Stimulated activated naive CD8-positive, alpha-beta T cell treated with anti-CD3 and anti-CD28 coated beads, Interleukin-15, Interleukin-2, amounts not matched to agents 100 ng/mL and 50 ng/mL, for 24 hours (primary cell): Measurements from ENCODE around the gene MATK.

Source experiments
- H3K27ac Mint-ChIP-seq: one replicate; pipeline ENCODE4 v1.8.0; 2021; ENCODE audit warnings: mild to moderate bottlenecking, mixed read lengths
- H3K27me3 Mint-ChIP-seq: one replicate; pipeline ENCODE4 v1.8.0; 2021; ENCODE audit warnings: mixed read lengths
- H3K36me3 Mint-ChIP-seq: one replicate; pipeline ENCODE4 v1.8.0; 2021; ENCODE audit warnings: low read depth, mixed read lengths
- H3K4me1 Mint-ChIP-seq: one replicate; pipeline ENCODE4 v1.8.0; 2021; ENCODE audit warnings: low read depth, mixed read lengths
- H3K4me3 Mint-ChIP-seq: one replicate; pipeline ENCODE4 v1.8.0; 2021; ENCODE audit warnings: mild to moderate bottlenecking, mixed read lengths
- H3K9me3 Mint-ChIP-seq: one replicate; pipeline ENCODE4 v1.8.0; 2021; ENCODE audit warnings: mixed read lengths

MATK gene

DNA sequence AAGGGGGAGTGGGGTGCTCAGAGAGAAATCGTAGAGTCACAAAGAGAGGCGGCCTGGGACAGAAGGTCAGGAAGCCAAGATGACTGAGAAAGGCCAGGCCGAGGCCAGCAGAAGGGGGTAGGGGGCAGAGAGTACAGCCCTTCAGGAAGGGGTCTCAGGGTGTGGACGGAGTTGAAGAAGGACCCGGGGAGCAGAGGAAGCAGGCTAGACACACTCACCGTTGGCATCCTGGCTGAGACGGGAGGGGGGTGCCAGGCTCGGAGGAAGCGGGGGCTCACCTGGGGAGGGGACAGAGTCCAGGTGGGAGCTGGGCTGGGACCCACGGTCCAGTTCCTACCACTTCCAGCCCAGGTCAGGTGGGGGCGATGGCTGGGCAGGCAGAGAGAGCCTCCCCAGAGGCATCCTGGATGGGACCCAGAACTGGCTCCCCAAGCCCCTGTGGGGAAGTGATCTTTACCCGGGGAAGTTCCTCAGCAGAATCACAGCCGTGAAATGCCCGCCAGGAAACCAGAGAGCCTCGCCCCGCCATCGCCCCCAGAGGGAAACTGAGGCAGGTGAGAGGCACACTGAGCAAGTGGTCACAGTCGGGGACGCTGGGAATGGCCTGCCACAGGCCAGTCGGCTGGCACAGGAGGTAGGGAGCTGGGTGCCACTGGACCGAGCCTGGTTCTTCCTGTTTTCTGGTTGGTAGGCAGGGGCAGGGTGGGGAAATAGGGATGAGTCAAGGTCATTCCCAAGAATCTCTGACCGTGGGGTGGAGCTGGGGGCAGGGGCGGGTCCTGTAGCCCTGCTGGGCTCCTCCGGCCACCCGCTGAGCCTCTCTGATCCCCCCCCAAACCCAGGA is 1.4 kb downstream of the MATK start:
- Mint-ChIP-seq H3K36me3 (peaks cover 29% of the 10 kb centered on the region), H3K27ac (peak overlapping the region; percentile 76), H3K9me3 (peaks cover 10% of the 10 kb centered on the region), H3K27me3 (no peaks in the 10 kb centered on the region), H3K4me3 (peak overlapping the region; percentile 84), H3K4me1 (peaks cover 21% of the 10 kb centered on the region)

DNA sequence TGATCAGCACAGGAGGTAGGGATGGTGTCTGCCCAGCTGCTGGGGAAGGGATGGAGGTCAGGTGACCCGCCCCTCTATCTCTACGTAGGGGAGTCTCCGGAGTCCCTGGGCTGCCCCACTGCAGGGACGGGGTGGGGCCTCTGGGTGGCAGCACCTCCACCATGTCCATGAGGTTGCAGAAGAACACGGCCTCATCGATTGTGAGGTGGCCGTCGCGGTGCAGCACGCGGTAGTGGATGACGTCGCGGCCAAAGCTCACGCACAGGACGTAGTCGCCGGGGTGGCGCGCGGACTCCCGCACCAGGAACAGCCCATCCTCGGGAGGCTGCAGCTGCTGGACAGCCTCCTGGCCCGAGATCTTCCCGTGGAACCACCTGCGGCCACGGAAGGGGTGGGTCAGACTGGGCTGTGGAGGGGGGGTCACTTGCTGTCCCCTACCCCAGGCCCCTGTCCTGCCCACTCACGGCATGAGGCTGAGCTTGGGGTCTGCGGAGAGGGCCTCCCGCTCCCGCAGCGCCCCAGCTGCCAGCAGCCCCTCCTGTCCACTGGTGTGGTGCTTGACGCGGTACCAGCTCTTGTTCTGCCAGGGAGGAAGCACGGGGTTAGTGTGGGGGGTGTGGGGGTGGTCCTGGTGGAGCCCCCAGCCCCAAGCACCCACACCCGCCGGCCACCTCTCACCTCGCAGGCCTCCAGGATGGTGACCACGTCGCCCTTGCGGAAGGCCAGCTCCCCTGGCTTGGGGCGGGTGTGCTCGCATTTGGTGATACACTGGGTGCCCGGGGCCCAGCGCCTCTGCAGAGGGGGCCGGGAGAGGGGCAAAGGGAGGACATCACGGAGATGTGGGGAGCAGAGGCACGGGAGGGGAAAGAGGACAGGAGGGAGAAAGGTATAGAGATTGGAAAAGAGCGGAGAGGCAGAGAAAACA is 2.3 kb downstream of the MATK start:
- Mint-ChIP-seq H3K4me3 (peak overlapping the region; percentile 84), H3K9me3 (peaks cover 10% of the 10 kb centered on the region), H3K4me1 (peaks cover 16% of the 10 kb centered on the region), H3K36me3 (peaks cover 29% of the 10 kb centered on the region), H3K27me3 (no peaks in the 10 kb centered on the region), H3K27ac (no peak overlapping the region)

DNA sequence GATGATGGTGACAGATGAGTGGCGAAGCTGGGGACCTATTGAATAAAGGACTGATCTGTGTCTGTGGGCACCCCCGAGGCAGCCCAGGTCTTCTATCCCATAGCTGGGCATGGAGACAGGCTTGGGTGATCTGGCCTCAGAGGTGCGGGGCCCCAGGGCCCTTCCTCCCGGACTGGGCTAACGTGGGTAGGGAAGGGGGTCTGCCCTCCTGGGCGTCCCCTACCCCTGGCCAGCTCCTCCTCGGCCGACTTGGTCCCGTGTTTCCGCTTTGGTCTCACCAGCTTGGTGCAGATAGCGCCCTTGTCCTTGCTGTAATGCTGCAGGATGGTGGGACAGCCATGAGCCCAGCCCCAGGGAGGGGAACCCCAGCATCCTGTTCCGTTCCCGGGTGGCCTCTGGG is 3.3 kb downstream of the MATK start:
- Mint-ChIP-seq H3K27ac (no peak overlapping the region), H3K27me3 (no peaks in the 10 kb centered on the region), H3K9me3 (peaks cover 10% of the 10 kb centered on the region), H3K36me3 (peaks cover 33% of the 10 kb centered on the region), H3K4me3 (no peak overlapping the region), H3K4me1 (peaks cover 13% of the 10 kb centered on the region)

DNA sequence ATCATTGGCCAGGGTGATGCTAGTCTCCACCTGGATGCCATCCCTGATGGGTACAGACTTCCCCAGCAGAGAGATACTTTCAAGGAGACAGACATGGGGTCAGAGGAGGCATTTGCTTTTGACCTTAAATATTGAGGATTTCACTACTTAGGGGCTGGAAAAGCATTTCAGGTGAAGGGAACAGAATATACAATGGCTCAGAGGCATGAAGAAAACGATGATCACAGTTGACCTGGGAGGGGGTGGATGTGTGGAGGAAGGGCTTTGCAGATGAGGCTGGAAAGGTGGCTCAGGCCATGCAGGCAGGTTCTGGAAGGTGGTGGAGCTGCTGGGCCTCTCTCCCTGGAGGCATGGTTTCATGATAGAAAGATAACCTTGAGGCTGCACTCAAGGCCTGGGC is 3.9 kb downstream of the MATK start:
- no peak overlapping the region for H3K27ac Mint-ChIP-seq
- H3K4me1 Mint-ChIP-seq = peaks cover 13% of the 10 kb centered on the region
- no peak overlapping the region for H3K4me3 Mint-ChIP-seq

DNA sequence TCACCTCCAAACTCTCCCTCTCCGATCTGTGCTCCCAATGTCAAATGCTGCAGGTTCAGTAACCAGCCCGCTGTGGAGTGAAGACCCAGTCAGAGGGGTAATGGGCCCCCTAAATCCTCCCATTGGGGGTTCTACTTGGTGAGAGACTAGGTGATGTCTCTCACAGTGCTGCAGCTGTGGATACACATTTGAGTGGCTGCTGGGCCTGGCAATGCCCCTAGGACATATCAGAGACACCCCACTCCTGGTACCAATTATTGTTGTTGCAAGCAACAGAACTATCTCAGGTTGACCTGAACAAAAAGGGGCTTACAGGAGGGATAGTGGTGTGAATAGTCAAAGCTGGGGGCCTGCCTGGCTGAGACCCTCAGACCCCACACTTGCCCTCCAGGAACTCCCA is 4.6 kb downstream of the MATK start:
- H3K27ac Mint-ChIP-seq = no peak overlapping the region
- peaks cover 33% of the 10 kb centered on the region for H3K36me3 Mint-ChIP-seq
- peaks cover 9% of the 10 kb centered on the region for H3K4me1 Mint-ChIP-seq
- peaks cover 10% of the 10 kb centered on the region for H3K9me3 Mint-ChIP-seq
- no peaks in the 10 kb centered on the region for H3K27me3 Mint-ChIP-seq
- no peak overlapping the region for H3K4me3 Mint-ChIP-seq

More for the DNA sequence above, 3.9 kb downstream of the MATK start:
- peaks cover 10% of the 10 kb centered on the region for H3K9me3 Mint-ChIP-seq
- H3K27me3 Mint-ChIP-seq = no peaks in the 10 kb centered on the region
- peaks cover 33% of the 10 kb centered on the region for H3K36me3 Mint-ChIP-seq

DNA sequence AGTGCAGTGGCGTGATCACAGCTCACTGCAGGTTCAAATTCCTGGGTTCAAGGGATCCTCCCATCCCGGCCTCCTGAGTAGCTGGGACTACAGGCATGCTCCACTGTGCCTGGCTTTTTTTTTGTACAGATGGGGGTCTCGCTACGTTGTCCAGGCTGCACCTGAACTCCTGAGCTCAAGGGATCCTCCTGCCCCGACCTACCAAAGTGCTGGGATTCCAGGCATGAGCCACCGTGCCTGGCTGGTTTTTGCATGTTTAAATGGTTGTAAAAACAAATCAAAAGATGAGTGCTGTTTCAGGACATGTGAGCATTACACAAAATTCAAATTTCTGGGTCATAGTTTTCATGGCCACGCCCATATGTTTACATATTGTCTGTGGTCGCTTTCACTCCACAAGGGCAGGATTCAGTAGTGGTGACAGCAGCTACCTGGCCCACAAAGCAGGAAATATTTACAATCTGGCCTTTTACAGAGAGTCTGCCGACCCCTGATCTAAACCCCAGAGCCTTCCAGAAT is 5.3 kb downstream of the MATK start:
- Mint-ChIP-seq H3K27me3 (no peaks in the 10 kb centered on the region), H3K4me1 (peaks cover 7% of the 10 kb centered on the region), H3K36me3 (peaks cover 33% of the 10 kb centered on the region), H3K27ac (no peak overlapping the region), H3K9me3 (peaks cover 10% of the 10 kb centered on the region), H3K4me3 (no peak overlapping the region)

DNA sequence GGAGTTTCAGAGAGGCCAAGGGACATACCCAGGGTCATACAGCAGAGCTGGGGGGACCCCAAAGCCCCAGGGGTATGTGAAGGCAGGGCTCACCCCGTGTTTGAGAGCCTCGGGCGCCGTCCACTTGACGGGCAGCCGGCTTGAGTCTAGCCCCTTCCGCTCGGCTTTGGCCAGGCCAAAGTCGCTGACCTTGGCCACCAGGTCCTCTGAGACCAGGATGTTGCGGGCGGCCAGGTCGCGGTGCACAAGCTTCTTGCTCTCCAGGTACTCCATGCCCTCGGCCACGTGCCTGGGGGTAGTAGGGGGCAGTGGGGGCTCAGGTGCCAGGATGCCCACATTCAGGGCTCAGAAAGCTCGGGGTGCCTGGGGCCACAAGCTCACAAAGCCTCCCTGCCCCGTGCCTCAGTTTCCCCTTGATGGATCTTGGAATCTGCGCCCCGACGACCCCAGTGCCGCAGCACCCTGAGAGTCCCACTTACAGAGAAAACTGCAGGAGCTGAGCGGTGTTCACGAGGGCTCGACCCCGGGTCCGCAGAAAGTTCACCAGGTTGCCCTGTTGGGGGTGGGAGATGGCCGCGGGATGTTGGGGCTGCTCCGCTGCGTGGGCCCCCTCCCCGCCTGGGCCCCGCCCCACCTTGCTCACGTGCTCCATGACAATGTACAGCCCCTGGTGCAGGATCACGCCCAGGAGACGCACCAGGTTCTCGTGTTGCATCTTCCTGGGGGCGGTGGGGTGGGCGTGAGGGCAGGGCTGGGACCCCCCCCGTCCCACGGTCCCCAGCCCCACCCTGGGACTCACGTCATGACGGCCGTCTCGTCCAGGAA is 7.1 kb downstream of the MATK start:
- Mint-ChIP-seq H3K9me3 (peaks cover 10% of the 10 kb centered on the region), H3K27ac (no peak overlapping the region), H3K27me3 (no peaks in the 10 kb centered on the region), H3K4me3 (no peak overlapping the region), H3K4me1 (no peaks in the 10 kb centered on the region), H3K36me3 (peaks cover 33% of the 10 kb centered on the region)

DNA sequence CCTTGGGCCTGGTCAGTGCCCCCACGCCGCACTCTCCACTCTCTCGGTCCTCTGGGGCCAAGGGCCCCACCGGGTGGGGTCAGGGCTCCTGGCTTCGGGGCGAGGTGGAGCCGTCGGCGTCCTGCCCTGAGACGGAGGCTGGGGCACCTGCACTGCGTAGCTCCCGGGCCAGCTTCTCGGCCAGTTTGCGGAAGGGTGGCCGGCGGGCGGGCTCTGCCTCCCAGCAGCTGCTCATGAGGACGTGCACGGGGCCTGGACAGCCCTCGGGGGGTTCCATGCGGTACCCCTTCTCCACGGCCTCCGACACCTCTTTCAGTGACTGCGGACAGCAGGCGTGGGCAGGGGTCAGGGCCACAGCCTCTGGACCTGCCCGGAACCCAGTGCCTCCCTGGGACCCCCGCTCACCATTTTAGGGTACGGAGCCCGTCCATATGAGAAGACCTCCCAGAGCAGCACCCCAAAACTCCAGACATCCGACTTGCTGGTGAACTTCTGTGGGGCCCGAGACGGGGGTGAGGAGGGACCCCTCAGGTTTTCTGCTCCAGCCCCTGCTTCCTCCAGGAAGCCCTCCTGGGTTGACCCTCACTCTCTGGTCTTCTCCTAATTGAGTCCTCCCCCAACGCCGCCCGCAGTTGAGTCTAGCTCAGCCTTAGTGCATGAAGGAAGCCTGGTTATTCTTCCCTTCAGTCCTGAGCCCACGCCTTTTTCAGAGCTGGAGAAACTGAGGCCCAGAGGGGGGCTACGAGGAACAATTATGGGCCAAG is 7.9 kb downstream of the MATK start:
- Mint-ChIP-seq H3K36me3 (peaks cover 28% of the 10 kb centered on the region), H3K4me1 (no peaks in the 10 kb centered on the region), H3K9me3 (peaks cover 10% of the 10 kb centered on the region), H3K27ac (no peak overlapping the region), H3K4me3 (no peak overlapping the region), H3K27me3 (no peaks in the 10 kb centered on the region)

DNA sequence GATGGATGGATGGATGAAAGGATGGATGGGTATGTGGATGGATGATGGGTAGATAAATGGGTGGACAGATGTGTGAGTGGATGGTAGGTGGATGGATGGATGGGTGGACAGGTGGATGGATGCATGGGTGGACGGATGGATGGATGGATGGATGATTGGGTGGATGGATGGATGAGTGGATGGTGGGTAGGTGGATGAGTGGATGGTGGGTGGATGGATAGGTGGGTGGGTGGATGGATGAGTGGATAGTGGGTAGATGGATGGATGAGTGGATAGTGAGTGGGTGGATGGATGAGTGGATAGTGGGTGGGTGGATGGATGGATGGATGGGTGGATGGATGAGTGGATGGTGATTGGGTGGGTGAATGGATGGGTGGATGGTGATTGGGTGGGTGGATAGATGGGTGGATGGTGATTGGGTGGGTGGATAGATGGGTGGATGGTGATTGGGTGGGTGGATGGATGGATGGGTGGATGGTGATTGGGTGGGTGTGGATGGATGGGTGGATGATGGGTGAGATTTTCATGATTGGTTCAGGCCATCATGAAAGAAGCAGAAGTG is 9.6 kb downstream of the MATK start:
- H3K27me3 Mint-ChIP-seq = no peaks in the 10 kb centered on the region
- H3K4me1 Mint-ChIP-seq = no peaks in the 10 kb centered on the region
- no peak overlapping the region for H3K4me3 Mint-ChIP-seq
- peaks cover 2% of the 10 kb centered on the region for H3K9me3 Mint-ChIP-seq
- H3K27ac Mint-ChIP-seq = no peak overlapping the region
- H3K36me3 Mint-ChIP-seq = peaks cover 13% of the 10 kb centered on the region

DNA sequence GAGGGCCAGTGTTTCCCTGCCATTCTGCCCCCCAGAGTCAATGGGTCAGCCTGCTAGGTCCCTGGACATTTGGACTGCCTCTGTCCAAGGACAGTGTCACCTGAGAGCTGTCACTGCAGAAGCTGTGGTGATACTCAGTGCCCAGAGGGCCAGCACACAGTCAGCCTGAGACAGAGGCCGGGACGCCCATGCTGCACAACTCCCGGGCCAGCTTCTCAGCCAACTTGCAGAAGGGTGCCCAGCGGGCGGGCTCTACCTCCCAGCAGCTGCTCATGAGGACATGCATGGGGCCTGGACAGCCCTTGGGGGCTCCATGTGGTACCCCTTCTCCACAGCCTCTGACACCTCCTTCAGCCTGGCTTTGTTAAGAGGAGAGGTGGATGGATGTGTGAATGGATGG is 10.3 kb downstream of the MATK start:
- Mint-ChIP-seq H3K27me3 (no peaks in the 10 kb centered on the region), H3K4me1 (no peaks in the 10 kb centered on the region), H3K4me3 (no peak overlapping the region), H3K9me3 (no peaks in the 10 kb centered on the region), H3K36me3 (peaks cover 6% of the 10 kb centered on the region), H3K27ac (no peak overlapping the region)

DNA sequence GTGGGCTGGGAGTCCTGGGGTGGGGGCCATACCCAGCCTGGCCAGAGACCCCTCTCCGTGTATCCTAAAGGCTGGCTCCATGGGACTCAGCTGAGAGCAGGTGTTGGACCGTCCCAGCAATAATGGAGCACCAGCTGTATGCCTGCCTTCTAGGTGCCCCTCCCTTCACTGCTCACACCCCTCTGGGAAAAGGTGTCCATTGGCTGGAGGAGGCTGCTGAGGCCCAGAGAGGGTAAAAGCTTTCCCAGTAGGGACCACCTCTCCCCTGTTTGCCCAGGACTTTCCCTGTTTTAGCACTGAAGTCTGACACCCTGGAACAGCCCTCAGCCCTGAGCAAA is 10.8 kb downstream of the MATK start:
- no peaks in the 10 kb centered on the region for H3K4me1 Mint-ChIP-seq
- peaks cover 4% of the 10 kb centered on the region for H3K36me3 Mint-ChIP-seq
- H3K4me3 Mint-ChIP-seq = no peak overlapping the region
- no peaks in the 10 kb centered on the region for H3K9me3 Mint-ChIP-seq
- no peaks in the 10 kb centered on the region for H3K27me3 Mint-ChIP-seq
- H3K27ac Mint-ChIP-seq = no peak overlapping the region

DNA sequence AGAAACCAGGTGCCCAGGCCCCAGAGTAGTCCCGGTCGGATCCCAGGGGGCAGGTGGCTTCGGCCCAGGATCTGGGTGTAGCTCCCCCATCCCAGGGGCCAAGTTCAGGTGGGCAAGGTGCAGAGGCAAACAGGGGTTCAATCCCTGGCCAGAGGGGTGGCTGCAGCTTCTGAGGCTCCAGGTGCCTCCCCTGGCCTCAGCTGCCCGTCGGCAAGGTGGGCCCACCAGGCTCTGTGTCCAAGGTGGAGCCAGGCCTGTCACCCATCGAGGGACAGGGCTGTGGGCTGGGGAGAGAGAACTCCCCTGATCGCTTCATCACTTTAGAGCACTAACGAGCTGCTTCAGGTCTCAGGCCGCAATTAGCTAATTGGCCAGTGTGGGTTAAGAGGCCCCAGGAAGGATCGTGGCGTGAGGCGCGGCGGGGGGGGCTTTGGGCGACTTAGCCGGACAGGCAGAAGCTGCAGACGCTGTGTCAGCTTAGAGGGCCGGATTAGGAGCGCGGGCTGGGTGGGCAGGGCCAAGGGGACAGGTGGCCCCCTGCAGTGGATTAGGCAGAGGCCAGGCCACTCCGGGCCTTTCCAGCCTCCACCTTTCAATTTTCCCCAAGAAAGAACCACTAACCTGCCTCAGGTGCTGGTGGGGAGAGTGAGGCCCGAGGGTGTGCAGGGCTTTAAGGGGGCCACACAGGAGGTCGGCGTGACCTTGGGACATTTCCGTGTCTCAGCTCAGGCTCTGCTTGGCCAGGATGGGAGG is 11.4 kb downstream of the MATK start:
- H3K27me3 Mint-ChIP-seq = no peaks in the 10 kb centered on the region
- H3K4me1 Mint-ChIP-seq = no peaks in the 10 kb centered on the region
- H3K4me3 Mint-ChIP-seq = no peak overlapping the region
- H3K36me3 Mint-ChIP-seq = peaks cover 4% of the 10 kb centered on the region
- no peak overlapping the region for H3K27ac Mint-ChIP-seq
- no peaks in the 10 kb centered on the region for H3K9me3 Mint-ChIP-seq

DNA sequence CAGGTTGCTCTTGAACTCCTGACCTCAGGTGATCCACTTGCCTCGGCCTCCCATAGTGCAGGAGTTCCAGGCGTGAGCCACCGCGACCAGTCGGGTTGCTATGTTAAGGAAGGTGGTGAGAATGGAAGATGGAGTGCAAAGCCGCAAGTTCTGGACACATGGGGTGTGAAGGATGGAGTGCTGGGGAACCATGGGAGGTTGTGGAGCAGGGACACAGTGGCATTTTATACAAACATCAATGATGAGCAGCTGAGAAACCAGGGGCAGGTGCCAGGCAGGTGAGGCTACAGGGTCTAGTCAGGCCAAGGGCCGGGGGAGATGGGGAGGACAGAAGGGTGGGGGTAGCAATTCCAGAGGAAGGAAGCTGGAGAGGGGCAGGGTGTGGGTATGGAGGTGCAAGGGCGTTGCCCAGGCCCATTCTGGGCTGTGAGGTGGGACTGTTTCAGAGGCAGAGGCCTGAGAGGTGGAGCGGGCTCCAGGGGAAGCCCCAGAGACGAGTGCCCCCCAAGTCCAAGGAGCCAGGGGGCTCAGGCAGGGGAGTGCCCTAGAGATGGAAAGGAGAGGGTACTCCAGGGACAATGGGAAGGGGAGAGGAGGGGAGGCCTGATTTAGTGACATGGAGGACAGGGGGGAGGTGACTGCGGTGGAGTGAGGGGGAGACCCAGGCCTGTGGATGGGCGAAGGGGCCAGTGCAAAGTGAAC is 12.2 kb downstream of the MATK start:
- Mint-ChIP-seq H3K27me3 (no peaks in the 10 kb centered on the region), H3K4me3 (no peak overlapping the region), H3K36me3 (peaks cover 4% of the 10 kb centered on the region), H3K4me1 (no peaks in the 10 kb centered on the region), H3K27ac (no peak overlapping the region), H3K9me3 (no peaks in the 10 kb centered on the region)
